Globus pallidus (tissue), 1 donor: ENCODE measurements around the gene NHS.
"Not testable (repeated sequence)": the region's sequence is repeated elsewhere in the genome, so short reads cannot be mapped to it uniquely, and the experiment has no call there.

Experiments
- DNase-seq: peaks from one replicate; pipeline ENCODE4 v3.0.0-alpha.2; 2015; ENCODE audit warnings: low spot score

Gene NHS

GRCh38 chrX:17549107-17549651, 174.2 kb downstream of the NHS start:
- DNase-seq: no peak

GRCh38 chrX:17550011-17550410, 175.0 kb downstream of the NHS start:
- DNase-seq: no peak

GRCh38 chrX:17552044-17552650, 177.1 kb downstream of the NHS start:
- DNase-seq: no peak

- no peak for DNase-seq
Observed at GRCh38 chrX:17553469-17553868, 178.5 kb downstream of the NHS start.

GRCh38 chrX:17553961-17554482, 179.0 kb downstream of the NHS start:
- DNase-seq: no peak

- DNase-seq: no peak
Observed at GRCh38 chrX:17554914-17555313, 179.9 kb downstream of the NHS start.

- DNase-seq: no peak
Observed at GRCh38 chrX:17555846-17556245, 180.8 kb downstream of the NHS start.

- no peak for DNase-seq
Observed at GRCh38 chrX:17559728-17560379, 184.9 kb downstream of the NHS start.

GRCh38 chrX:17560385-17560784, 185.4 kb downstream of the NHS start:
- DNase-seq: no peak

- no peak for DNase-seq
Observed at GRCh38 chrX:17563076-17563475, 188.1 kb downstream of the NHS start.

GRCh38 chrX:17563515-17563914, 188.5 kb downstream of the NHS start:
- no peak for DNase-seq

- DNase-seq: no peak
Observed at GRCh38 chrX:17564689-17565409, 189.8 kb downstream of the NHS start.

GRCh38 chrX:17566740-17567139, 191.7 kb downstream of the NHS start:
- no peak for DNase-seq

- DNase-seq: no peak
Observed at GRCh38 chrX:17567187-17567586, 192.2 kb downstream of the NHS start.

- no peak for DNase-seq
Observed at GRCh38 chrX:17567821-17568220, 192.8 kb downstream of the NHS start.

GRCh38 chrX:17568804-17569203, 193.8 kb downstream of the NHS start:
- DNase-seq: not testable (repeated sequence)

GRCh38 chrX:17579026-17579425, 204.0 kb downstream of the NHS start:
- no peak for DNase-seq

- no peak for DNase-seq
Observed at GRCh38 chrX:17580539-17581152, 205.6 kb downstream of the NHS start.

GRCh38 chrX:17581641-17582040, 206.6 kb downstream of the NHS start:
- no peak for DNase-seq

- DNase-seq: no peak
Observed at GRCh38 chrX:17584248-17584681, 209.3 kb downstream of the NHS start.

- DNase-seq: no peak
Observed at GRCh38 chrX:17585006-17585405, 210.0 kb downstream of the NHS start.

- DNase-seq: no peak
Observed at GRCh38 chrX:17587366-17587765, 212.4 kb downstream of the NHS start.
